OCI-LY1 (cell line): Measurements from ENCODE around the gene AAK1.

Source experiments
- EZH2 ChIP-seq: fragments of 200-600 bp; sonication (generic), shearing (Covaris generic); IDR thresholded peaks from 2 replicates; pipeline ENCODE4 v1.8.0; 2017; ENCODE audit warnings: borderline replicate concordance, mixed run types, mild to moderate bottlenecking, antibody characterized with exemption, low read length, moderate library complexity, mixed read lengths
- TF ChIP-seq, protein P1 (sequence below): fragments of 200-600 bp; sonication (generic), shearing (Covaris generic); IDR thresholded peaks from 2 replicates; pipeline ENCODE4 v1.5.1; 2017; ENCODE audit warnings: mild to moderate bottlenecking, antibody characterized with exemption, low read length, moderate library complexity, mixed read lengths

DNA sequence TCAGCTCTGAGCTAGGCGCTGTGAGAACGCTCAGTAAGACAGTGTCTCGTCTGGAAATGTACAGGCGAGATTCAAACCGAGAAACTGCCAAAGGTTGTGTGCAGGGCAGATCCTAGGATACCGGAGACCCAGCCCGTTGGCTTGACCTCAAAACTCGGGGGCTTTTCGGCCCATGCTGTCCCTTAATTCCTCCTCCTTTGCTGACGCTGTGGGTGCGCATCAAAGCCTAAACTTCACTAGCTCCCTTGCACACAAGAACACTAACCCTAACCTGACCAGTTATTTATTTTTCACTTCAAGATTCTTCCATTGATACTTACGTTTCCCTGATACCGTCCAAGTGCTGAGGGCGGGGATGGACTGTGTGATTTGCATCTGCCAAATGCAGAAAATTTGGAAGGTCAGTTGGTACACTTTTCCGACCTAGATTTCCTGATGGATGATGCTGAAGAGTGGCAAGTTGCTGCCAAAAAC, 1.0 kb upstream of the AAK1 start:
- TF ChIP-seq, protein P1, sequence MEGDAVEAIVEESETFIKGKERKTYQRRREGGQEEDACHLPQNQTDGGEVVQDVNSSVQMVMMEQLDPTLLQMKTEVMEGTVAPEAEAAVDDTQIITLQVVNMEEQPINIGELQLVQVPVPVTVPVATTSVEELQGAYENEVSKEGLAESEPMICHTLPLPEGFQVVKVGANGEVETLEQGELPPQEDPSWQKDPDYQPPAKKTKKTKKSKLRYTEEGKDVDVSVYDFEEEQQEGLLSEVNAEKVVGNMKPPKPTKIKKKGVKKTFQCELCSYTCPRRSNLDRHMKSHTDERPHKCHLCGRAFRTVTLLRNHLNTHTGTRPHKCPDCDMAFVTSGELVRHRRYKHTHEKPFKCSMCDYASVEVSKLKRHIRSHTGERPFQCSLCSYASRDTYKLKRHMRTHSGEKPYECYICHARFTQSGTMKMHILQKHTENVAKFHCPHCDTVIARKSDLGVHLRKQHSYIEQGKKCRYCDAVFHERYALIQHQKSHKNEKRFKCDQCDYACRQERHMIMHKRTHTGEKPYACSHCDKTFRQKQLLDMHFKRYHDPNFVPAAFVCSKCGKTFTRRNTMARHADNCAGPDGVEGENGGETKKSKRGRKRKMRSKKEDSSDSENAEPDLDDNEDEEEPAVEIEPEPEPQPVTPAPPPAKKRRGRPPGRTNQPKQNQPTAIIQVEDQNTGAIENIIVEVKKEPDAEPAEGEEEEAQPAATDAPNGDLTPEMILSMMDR: no peak
- no peak for TF ChIP-seq EZH2
